GM23338 (cell line): ENCODE data around the gene MAP3K13.

Source experiments
- EZH2 ChIP-seq: fragments of 200-600 bp; sonication (generic); IDR thresholded peaks from one replicate; pipeline ENCODE4 v1.8.0; 2017; ENCODE audit warnings: antibody characterized with exemption, mild to moderate bottlenecking, low read depth; ENCODE audit not compliant: unreplicated experiment
- ZNF114 ChIP-seq: fragments of 250-450 bp; sonication (Bioruptor Pico); IDR thresholded peaks from 2 replicates; pipeline ENCODE4 v1.5.0; 2020; ENCODE audit warnings: mild to moderate bottlenecking, moderate library complexity
- TF ChIP-seq, protein P1 (sequence below), 2 experiments: fragments of 200-600 bp in 1 of 2; sonication (generic) in 1 of 2; conservative IDR thresholded peaks; 2 replicates each; pipeline versions ENCODE4 v1.5.1 to v1.6.1; 2016 to 2017; ENCODE audit warnings: antibody characterized with exemption in 2 of 2, low read depth in 2 of 2, mild to moderate bottlenecking in 2 of 2, moderate library complexity in 1 of 2

DNA sequence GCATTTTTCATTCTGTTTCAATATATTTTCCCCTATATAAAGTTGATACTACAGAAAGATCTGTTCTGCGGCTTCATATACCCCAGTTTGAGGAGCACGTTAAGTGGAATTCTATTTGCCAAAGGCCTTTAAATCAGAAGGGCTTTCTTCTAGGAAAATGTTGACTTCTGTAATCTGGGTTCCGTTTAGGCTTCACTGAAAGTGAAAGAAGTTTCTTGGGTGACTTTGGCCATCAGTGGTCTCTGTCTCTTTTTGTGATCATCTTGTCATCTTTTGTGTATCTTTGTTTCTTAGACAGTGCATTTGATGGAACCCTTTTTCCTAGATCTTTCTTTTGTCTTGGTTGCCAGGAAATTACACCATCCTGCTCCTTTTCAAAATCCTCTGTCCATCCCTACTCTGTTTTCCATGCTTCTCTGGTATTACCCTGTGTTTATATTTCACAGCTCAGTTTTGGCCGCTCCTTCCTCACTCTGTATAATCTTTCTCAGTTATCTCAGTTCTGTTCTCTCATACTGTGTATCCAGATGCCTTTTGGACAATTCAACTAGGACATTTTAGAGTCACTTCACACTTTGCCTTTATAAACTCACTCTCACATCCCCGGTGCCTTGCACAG lies 40.7 kb upstream of the MAP3K13 start:
- TF ChIP-seq, protein P1, sequence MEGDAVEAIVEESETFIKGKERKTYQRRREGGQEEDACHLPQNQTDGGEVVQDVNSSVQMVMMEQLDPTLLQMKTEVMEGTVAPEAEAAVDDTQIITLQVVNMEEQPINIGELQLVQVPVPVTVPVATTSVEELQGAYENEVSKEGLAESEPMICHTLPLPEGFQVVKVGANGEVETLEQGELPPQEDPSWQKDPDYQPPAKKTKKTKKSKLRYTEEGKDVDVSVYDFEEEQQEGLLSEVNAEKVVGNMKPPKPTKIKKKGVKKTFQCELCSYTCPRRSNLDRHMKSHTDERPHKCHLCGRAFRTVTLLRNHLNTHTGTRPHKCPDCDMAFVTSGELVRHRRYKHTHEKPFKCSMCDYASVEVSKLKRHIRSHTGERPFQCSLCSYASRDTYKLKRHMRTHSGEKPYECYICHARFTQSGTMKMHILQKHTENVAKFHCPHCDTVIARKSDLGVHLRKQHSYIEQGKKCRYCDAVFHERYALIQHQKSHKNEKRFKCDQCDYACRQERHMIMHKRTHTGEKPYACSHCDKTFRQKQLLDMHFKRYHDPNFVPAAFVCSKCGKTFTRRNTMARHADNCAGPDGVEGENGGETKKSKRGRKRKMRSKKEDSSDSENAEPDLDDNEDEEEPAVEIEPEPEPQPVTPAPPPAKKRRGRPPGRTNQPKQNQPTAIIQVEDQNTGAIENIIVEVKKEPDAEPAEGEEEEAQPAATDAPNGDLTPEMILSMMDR (conservative IDR thresholded peaks at IDR 0.05; ENCODE audit: low read depth in 2 of 2) = no peak
- TF ChIP-seq EZH2 (no peak), ZNF114 (CRISPR knock-in tag) (no peak)
